NCI-H2029 treated with DMSO at 0.1 percent for 48 hours (cell line): Measurements from ENCODE around the gene CDRT4.
A peak's percentile ranks its signal among the peaks of the same experiment; 100 is the strongest.

Source experiments
- DNase-seq: peaks from one replicate; lab custom pipeline; 2025; lab: John Stamatoyannopoulos, UW

CDRT4 gene

GRCh38 chr17:15431766-15432165 is 35.7 kb downstream of the CDRT4 start:
- no peak for DNase-seq

- no peak for DNase-seq
Measured at GRCh38 chr17:15431196-15431595, 36.2 kb downstream of the CDRT4 start.

- DNase-seq, result no peak
Measured at GRCh38 chr17:15424521-15424920, 42.9 kb downstream of the CDRT4 start.

GRCh38 chr17:15422392-15422965 is 44.9 kb downstream of the CDRT4 start:
- DNase-seq, result no peak

- DNase-seq, result no peak
Measured at GRCh38 chr17:15418781-15419180, 48.6 kb downstream of the CDRT4 start.

GRCh38 chr17:15414532-15415306 is 52.7 kb downstream of the CDRT4 start:
- DNase-seq, result peak; percentile 19

GRCh38 chr17:15413101-15413771 is 54.2 kb downstream of the CDRT4 start:
- no peak for DNase-seq

- DNase-seq, result no peak
Measured at GRCh38 chr17:15412606-15413005, 54.8 kb downstream of the CDRT4 start.

GRCh38 chr17:15411384-15412198 is 55.8 kb downstream of the CDRT4 start:
- DNase-seq, result no peak

- no peak for DNase-seq
Measured at GRCh38 chr17:15409721-15410250, 57.6 kb downstream of the CDRT4 start.

- no peak for DNase-seq
Measured at GRCh38 chr17:15408803-15409202, 58.6 kb downstream of the CDRT4 start.

GRCh38 chr17:15406081-15406480 is 61.3 kb downstream of the CDRT4 start:
- no peak for DNase-seq

GRCh38 chr17:15405058-15405415 is 62.4 kb downstream of the CDRT4 start:
- DNase-seq, result no peak

GRCh38 chr17:15404106-15405057 is 63.0 kb downstream of the CDRT4 start:
- no peak for DNase-seq

- DNase-seq, result no peak
Measured at GRCh38 chr17:15403276-15403939, 64.0 kb downstream of the CDRT4 start.

- DNase-seq, result no peak
Measured at GRCh38 chr17:15399443-15399842, 68.0 kb downstream of the CDRT4 start.

- DNase-seq, result no peak
Measured at GRCh38 chr17:15398736-15399331, 68.6 kb downstream of the CDRT4 start.

- DNase-seq, result peak; percentile 72
Measured at GRCh38 chr17:15398291-15398690, 69.1 kb downstream of the CDRT4 start.

- DNase-seq, result no peak
Measured at GRCh38 chr17:15397620-15398019, 69.8 kb downstream of the CDRT4 start.

GRCh38 chr17:15395091-15395490 is 72.3 kb downstream of the CDRT4 start:
- no peak for DNase-seq
